ENCODE measurements around the gene CAND1.

The CAND1 gene

GRCh38 chr12:67364228-67364627, 95.1 kb downstream of the CAND1 start:
- Histone ChIP-seq H3K9ac (ENCODE audit: low read depth, low read length, poor library complexity, severe bottlenecking) (no peak overlapping the region), H4K20me1 (ENCODE audit: insufficient read depth, low read length, poor library complexity, severe bottlenecking) (no peaks in the 10 kb centered on the region), H3K4me3 (ENCODE audit: low read length, poor library complexity, severe bottlenecking) (no peak overlapping the region), H3K27me3 (ENCODE audit: insufficient read depth, low read length, poor library complexity, severe bottlenecking) (no peaks in the 10 kb centered on the region), H3K9me2 (replicated peaks; ENCODE audit: low read depth, low read length) (no peaks in the 10 kb centered on the region), H3K4me1 (ENCODE audit: insufficient read depth, low read length, poor library complexity, severe bottlenecking) (no peaks in the 10 kb centered on the region), H3K79me2 (ENCODE audit: insufficient read depth, low read length) (no peaks in the 10 kb centered on the region), H3F3A (ENCODE audit: low read depth) (no peaks in the 10 kb centered on the region), H3K36me3 (ENCODE audit: insufficient read depth, low read length) (no peaks in the 10 kb centered on the region), H2AFZ (ENCODE audit: low read length) (no peak overlapping the region), H3K9me3 (ENCODE audit: insufficient read depth, low read depth, low read length) (no peaks in the 10 kb centered on the region), H3K4me2 (ENCODE audit: low read depth, low read length, poor library complexity, severe bottlenecking) (no peak overlapping the region)
- TF ChIP-seq CTCF (conservative IDR thresholded peaks at IDR 0.05; ENCODE audit: low read length): no peak
- TF ChIP-seq EZH2phosphoT487 (IDR thresholded peaks at IDR 0.05; ENCODE audit: borderline replicate concordance): no peak

- no peaks in the 10 kb centered on the region for H3K4me1 ChIP-seq (ENCODE audit: insufficient read depth, low read length, poor library complexity, severe bottlenecking)
- TF ChIP-seq EZH2phosphoT487 (IDR thresholded peaks at IDR 0.05; ENCODE audit: borderline replicate concordance): no peak
- TF ChIP-seq CTCF (conservative IDR thresholded peaks at IDR 0.05; ENCODE audit: low read length): no peak
- no peaks in the 10 kb centered on the region for H4K20me1 ChIP-seq (ENCODE audit: insufficient read depth, low read length, poor library complexity, severe bottlenecking)
- no peaks in the 10 kb centered on the region for H3F3A ChIP-seq (ENCODE audit: low read depth)
- H2AFZ ChIP-seq (ENCODE audit: low read length): no peak overlapping the region
- H3K4me3 ChIP-seq (ENCODE audit: low read length, poor library complexity, severe bottlenecking): no peak overlapping the region
- H3K36me3 ChIP-seq (ENCODE audit: insufficient read depth, low read length): no peaks in the 10 kb centered on the region
- no peak overlapping the region for H3K9ac ChIP-seq (ENCODE audit: low read depth, low read length, poor library complexity, severe bottlenecking)
- H3K27me3 ChIP-seq (ENCODE audit: insufficient read depth, low read length, poor library complexity, severe bottlenecking): no peaks in the 10 kb centered on the region
- no peaks in the 10 kb centered on the region for H3K79me2 ChIP-seq (ENCODE audit: insufficient read depth, low read length)
- H3K9me2 ChIP-seq (replicated peaks; ENCODE audit: low read depth, low read length): no peaks in the 10 kb centered on the region
- H3K4me2 ChIP-seq (ENCODE audit: low read depth, low read length, poor library complexity, severe bottlenecking): no peak overlapping the region
- H3K9me3 ChIP-seq (ENCODE audit: insufficient read depth, low read depth, low read length): no peaks in the 10 kb centered on the region
These were observed 96.0 kb downstream of the CAND1 start for GRCh38 chr12:67365131-67365530.

GRCh38 chr12:67367843-67368242, 98.7 kb downstream of the CAND1 start:
- Histone ChIP-seq H3K9me2 (replicated peaks; ENCODE audit: low read depth, low read length) (no peaks in the 10 kb centered on the region), H4K20me1 (ENCODE audit: insufficient read depth, low read length, poor library complexity, severe bottlenecking) (no peaks in the 10 kb centered on the region), H3K9ac (ENCODE audit: low read depth, low read length, poor library complexity, severe bottlenecking) (no peak overlapping the region), H3K27me3 (ENCODE audit: insufficient read depth, low read length, poor library complexity, severe bottlenecking) (no peaks in the 10 kb centered on the region), H3F3A (ENCODE audit: low read depth) (no peaks in the 10 kb centered on the region), H3K9me3 (ENCODE audit: insufficient read depth, low read depth, low read length) (no peaks in the 10 kb centered on the region; the same call in 1 of the 2 replicates), H2AFZ (ENCODE audit: low read length) (no peak overlapping the region), H3K4me1 (ENCODE audit: insufficient read depth, low read length, poor library complexity, severe bottlenecking) (no peaks in the 10 kb centered on the region), H3K36me3 (ENCODE audit: insufficient read depth, low read length) (no peaks in the 10 kb centered on the region), H3K4me2 (ENCODE audit: low read depth, low read length, poor library complexity, severe bottlenecking) (no peak overlapping the region), H3K79me2 (ENCODE audit: insufficient read depth, low read length) (no peaks in the 10 kb centered on the region), H3K4me3 (ENCODE audit: low read length, poor library complexity, severe bottlenecking) (no peak overlapping the region)
- no peak for TF ChIP-seq EZH2phosphoT487 (IDR thresholded peaks at IDR 0.05; ENCODE audit: borderline replicate concordance)
